Suprapubic skin (tissue), 4 donors: ENCODE results near the gene TRIAP1. TPM values are rescaled to one million over a fixed set of nuclear protein-coding genes. Genes with fewer than 3 reads are reported as not detected.
"Not testable (repeated sequence)": the region's sequence is repeated elsewhere in the genome, so short reads cannot be mapped to it uniquely, and the experiment has no call there.

Experiments used
- DNase-seq, 2 donors: peaks; one replicate each; pipeline ENCODE4 v3.0.0-alpha.2; 2019; ENCODE audit warnings: low spot score in 2 of 2
- H3K27ac ChIP-seq: fragments of 200-600 bp; sonication (generic); one replicate; pipeline ENCODE4 v1.5.1; 2019
- H3K27me3 ChIP-seq: fragments of 200-600 bp; sonication (generic); one replicate; pipeline ENCODE4 v1.5.1; 2019
- H3K36me3 ChIP-seq: fragments of 200-600 bp; sonication (generic); one replicate; pipeline ENCODE4 v1.5.1; 2019
- H3K4me1 ChIP-seq: fragments of 200-600 bp; sonication (generic); one replicate; pipeline ENCODE4 v1.5.1; 2019
- H3K4me3 ChIP-seq: fragments of 200-600 bp; sonication (generic); one replicate; pipeline ENCODE4 v1.5.1; 2019; ENCODE audit warnings: mild to moderate bottlenecking
- H3K9me3 ChIP-seq: fragments of 200-600 bp; sonication (generic); one replicate; pipeline ENCODE4 v1.5.1; 2019
- EP300 ChIP-seq: sonication (generic); formaldehyde crosslinking; IDR thresholded peaks from one replicate; pipeline ENCODE4 v1.6.1; 2017; ENCODE audit warnings: antibody characterized with exemption
- POLR2A ChIP-seq, 2 donors: fragments of 450-650 bp; IDR thresholded peaks; one replicate each; pipeline ENCODE4 v1.6.1; 2017; ENCODE audit warnings: antibody characterized with exemption in 2 of 2, mild to moderate bottlenecking in 2 of 2, moderate library complexity in 2 of 2
- POLR2AphosphoS5 ChIP-seq, 3 donors: sonication (generic); formaldehyde crosslinking; IDR thresholded peaks; one replicate each; pipeline ENCODE4 v1.6.1; 2017; ENCODE audit warnings: antibody characterized with exemption in 3 of 3
- WGBS: methylation state at CpG from one replicate; pipeline ENCODE4 v1.1.5; 2018; 5-methylcytosine and 5-hydroxymethylcytosine counted together
- total RNA-seq, 4 donors: library from RNA; depleted of rRNA; stranded (reverse); fragments of >200 nt; gene quantifications; one replicate each; pipeline ENCODE4 v1.1.0, GENCODE V29; 2016
- TF ChIP-seq, protein P1 (sequence below), 2 donors: fragments of 200-600 bp in 1 of 2; fragments of 450-650 bp in 1 of 2; sonication (generic) in 1 of 2; IDR thresholded peaks; one replicate each; pipeline ENCODE4 v1.5.1; 2016 to 2019; ENCODE audit warnings: antibody characterized with exemption in 2 of 2, mild to moderate bottlenecking in 1 of 2, moderate library complexity in 1 of 2

The TRIAP1 gene
- total RNA-seq, 4 donors from 2014 or later, result 9.7 to 22.9 (median 17.4) TPM

GRCh38 chr12:120488057-120488640 lies 42.0 kb upstream of the TRIAP1 start:
- TF ChIP-seq, protein P1, sequence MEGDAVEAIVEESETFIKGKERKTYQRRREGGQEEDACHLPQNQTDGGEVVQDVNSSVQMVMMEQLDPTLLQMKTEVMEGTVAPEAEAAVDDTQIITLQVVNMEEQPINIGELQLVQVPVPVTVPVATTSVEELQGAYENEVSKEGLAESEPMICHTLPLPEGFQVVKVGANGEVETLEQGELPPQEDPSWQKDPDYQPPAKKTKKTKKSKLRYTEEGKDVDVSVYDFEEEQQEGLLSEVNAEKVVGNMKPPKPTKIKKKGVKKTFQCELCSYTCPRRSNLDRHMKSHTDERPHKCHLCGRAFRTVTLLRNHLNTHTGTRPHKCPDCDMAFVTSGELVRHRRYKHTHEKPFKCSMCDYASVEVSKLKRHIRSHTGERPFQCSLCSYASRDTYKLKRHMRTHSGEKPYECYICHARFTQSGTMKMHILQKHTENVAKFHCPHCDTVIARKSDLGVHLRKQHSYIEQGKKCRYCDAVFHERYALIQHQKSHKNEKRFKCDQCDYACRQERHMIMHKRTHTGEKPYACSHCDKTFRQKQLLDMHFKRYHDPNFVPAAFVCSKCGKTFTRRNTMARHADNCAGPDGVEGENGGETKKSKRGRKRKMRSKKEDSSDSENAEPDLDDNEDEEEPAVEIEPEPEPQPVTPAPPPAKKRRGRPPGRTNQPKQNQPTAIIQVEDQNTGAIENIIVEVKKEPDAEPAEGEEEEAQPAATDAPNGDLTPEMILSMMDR (IDR thresholded peaks at IDR 0.05), result no peak
- no peak for TF ChIP-seq EP300
- TF ChIP-seq POLR2A (IDR thresholded peaks at IDR 0.05), result no peak
- TF ChIP-seq POLR2AphosphoS5 (IDR thresholded peaks at IDR 0.05), result no peak
- no peak for DNase-seq
- Histone ChIP-seq H3K4me3 (no peak overlapping the region), H3K4me1 (no peaks in the 10 kb centered on the region), H3K27ac (no peak overlapping the region), H3K9me3 (no peaks in the 10 kb centered on the region), H3K36me3 (no peaks in the 10 kb centered on the region), H3K27me3 (no peaks in the 10 kb centered on the region)
- 77% methylated on average over 5 of the region's 5 CpGs for WGBS

- H3K36me3 ChIP-seq, DNase-seq: not testable (repeated sequence)
- WGBS, result 89% methylated on average over 7 of the region's 7 CpGs
Measured at GRCh38 chr12:120487552-120487951, 41.4 kb upstream of the TRIAP1 start.

DNA sequence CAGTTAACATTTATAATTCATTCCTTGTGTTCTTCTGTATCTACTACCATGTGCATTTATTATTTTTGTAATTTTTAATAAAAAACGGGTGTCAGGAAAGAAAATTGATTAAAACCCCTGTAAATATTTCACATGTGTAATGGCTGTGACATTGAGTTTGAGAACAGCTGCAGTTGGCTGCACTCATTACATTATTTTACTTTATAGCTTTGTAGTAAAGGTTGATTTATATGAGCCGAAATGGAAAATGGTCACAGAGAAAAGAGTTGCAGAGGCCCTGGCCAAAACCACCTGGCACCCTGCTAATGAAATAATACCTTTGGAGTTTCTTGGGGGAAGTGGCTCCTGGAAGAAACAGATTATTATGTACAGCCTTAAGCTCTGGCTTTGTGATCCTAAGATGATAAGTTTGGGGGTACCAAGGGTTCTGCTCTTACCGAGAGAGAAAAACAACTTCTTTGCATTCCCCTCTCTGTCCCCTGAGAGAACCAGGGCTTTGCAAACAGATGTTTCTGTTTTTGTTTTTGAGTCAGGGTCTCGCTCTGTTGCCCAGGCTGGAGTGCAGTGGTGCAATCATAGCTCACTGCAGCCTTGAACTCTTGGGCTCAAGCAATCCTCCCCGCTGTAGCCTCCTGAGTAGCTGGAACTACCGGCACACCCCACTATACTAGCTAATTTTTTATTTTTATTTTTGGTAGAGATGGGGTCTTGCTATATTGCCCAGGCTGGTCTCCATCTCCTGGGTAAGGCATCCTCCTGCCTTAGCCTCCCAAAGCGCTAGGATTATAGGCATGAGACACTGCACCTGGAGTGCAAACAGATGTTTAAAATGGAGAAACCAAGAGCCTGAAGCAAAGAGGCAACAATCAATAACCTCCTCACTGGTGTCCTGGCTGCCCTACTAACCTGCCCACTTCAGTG lies 40.0 kb upstream of the TRIAP1 start:
- TF ChIP-seq POLR2A (IDR thresholded peaks at IDR 0.05), result no peak
- no peak for TF ChIP-seq EP300
- TF ChIP-seq, protein P1 (IDR thresholded peaks at IDR 0.05), result no peak
- TF ChIP-seq POLR2AphosphoS5 (IDR thresholded peaks at IDR 0.05), result no peak
- no peaks in the 10 kb centered on the region for H3K4me1 ChIP-seq
- no peak overlapping the region for H3K4me3 ChIP-seq
- peaks cover 6% of the 10 kb centered on the region for H3K36me3 ChIP-seq
- no peak for DNase-seq
- no peaks in the 10 kb centered on the region for H3K9me3 ChIP-seq
- WGBS, result 92% methylated on average over 7 of the region's 7 CpGs
- H3K27me3 ChIP-seq, result no peaks in the 10 kb centered on the region
- H3K27ac ChIP-seq, result no peak overlapping the region

More at GRCh38 chr12:120487552-120487951, 41.4 kb upstream of the TRIAP1 start:
- not testable (repeated sequence) for H3K27ac ChIP-seq, H3K4me3 ChIP-seq, H3K9me3 ChIP-seq, H3K4me1 ChIP-seq, H3K27me3 ChIP-seq

DNA sequence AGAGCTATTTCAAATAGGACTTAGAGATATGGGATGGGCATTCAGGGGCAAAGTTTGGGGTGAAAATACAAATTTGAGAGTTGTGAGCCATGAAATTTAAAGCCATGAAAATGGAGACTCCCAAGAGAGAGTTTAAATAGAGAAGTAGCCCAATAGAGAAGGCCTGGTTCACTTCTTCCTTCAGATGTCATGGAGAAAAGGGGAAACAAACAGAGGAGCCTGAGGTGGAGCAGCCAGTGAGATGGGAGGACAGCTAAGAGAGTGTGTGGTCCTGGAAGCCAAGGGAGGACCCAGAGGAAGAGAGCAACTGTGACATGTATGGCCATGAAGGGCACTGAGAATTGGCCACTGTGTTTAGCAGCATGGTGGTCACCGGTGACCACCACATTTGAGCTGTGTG lies 37.4 kb upstream of the TRIAP1 start:
- Histone ChIP-seq H3K4me3 (no peak overlapping the region), H3K27me3 (no peaks in the 10 kb centered on the region), H3K4me1 (no peaks in the 10 kb centered on the region), H3K36me3 (peaks cover 6% of the 10 kb centered on the region), H3K9me3 (no peaks in the 10 kb centered on the region), H3K27ac (no peak overlapping the region)
- TF ChIP-seq POLR2AphosphoS5 (IDR thresholded peaks at IDR 0.05) (no peak), POLR2A (IDR thresholded peaks at IDR 0.05) (no peak), EP300 (no peak)
- TF ChIP-seq, protein P1 (IDR thresholded peaks at IDR 0.05), result no peak
- no peak for DNase-seq
- WGBS, result 93% methylated on average over 1 of the region's 1 CpG

- WGBS, result 94% methylated on average over 9 of the region's 9 CpGs
- Histone ChIP-seq H3K27ac (no peak overlapping the region), H3K4me1 (no peaks in the 10 kb centered on the region), H3K27me3 (no peaks in the 10 kb centered on the region), H3K9me3 (no peaks in the 10 kb centered on the region), H3K4me3 (no peak overlapping the region), H3K36me3 (peaks cover 6% of the 10 kb centered on the region)
- TF ChIP-seq POLR2AphosphoS5 (IDR thresholded peaks at IDR 0.05) (no peak), EP300 (no peak), POLR2A (IDR thresholded peaks at IDR 0.05) (no peak)
- TF ChIP-seq, protein P1 (IDR thresholded peaks at IDR 0.05), result no peak
- DNase-seq, result no peak
Measured at GRCh38 chr12:120481022-120481767, 35.0 kb upstream of the TRIAP1 start.
